SK-N-MC (cell line): ENCODE results near the gene CSF2.

ENCODE experiments used
- DNase-seq: peaks from one replicate; pipeline ENCODE4 v3.0.0-alpha.2; 2011; ENCODE audit warnings: low read depth, low spot score
- H3K27ac ChIP-seq: fragments of 200-600 bp; sonication (generic); 2 replicates; pipeline ENCODE4 v1.5.1; 2016; ENCODE audit warnings: mixed run types
- H3K36me3 ChIP-seq: fragments of 200-600 bp; sonication (generic); 2 replicates; pipeline ENCODE4 v1.6.1; 2017; ENCODE audit warnings: antibody characterized with exemption, low read length, mixed read lengths; ENCODE audit not compliant: insufficient read depth
- H3K4me3 ChIP-seq: fragments of 200-600 bp; sonication (generic); 2 replicates; pipeline ENCODE4 v1.5.1; 2016
- H3K9ac ChIP-seq: fragments of 200-600 bp; sonication (generic); 2 replicates; pipeline ENCODE4 v1.8.0; 2017; ENCODE audit warnings: mixed run types, mixed read lengths; ENCODE audit not compliant: insufficient read length
- H3K9me3 ChIP-seq: fragments of 200-600 bp; sonication (generic); 2 replicates; pipeline ENCODE4 v1.6.1; 2017; ENCODE audit warnings: low read depth, mild to moderate bottlenecking, antibody characterized with exemption, low read length, moderate library complexity, mixed read lengths
- EZH2 ChIP-seq: fragments of 200-600 bp; sonication (generic); IDR thresholded peaks from one replicate; pipeline ENCODE4 v1.6.1; 2017; ENCODE audit warnings: antibody characterized with exemption
- FOXP2 ChIP-seq: optimal IDR thresholded peaks from 2 replicates; pipeline ENCODE3; 2011; ENCODE audit warnings: mild to moderate bottlenecking, moderate library complexity; ENCODE audit not compliant: insufficient read depth; ENCODE audit errors: extremely low read length, control extremely low read depth
- POLR2AphosphoS5 ChIP-seq: IDR thresholded peaks from 2 replicates; pipeline ENCODE4 v1.6.1; 2012; ENCODE audit warnings: mild to moderate bottlenecking, low read depth, low read length, borderline replicate concordance

The CSF2 gene

GRCh38 chr5:132095424-132095972, 21.9 kb downstream of the CSF2 start:
- H3K9ac ChIP-seq, result no peak overlapping the region

GRCh38 chr5:132096904-132097303, 23.3 kb downstream of the CSF2 start:
- Histone ChIP-seq H3K9ac (no peak overlapping the region), H3K36me3 (no peaks in the 10 kb centered on the region), H3K4me3 (no peak overlapping the region), H3K9me3 (no peaks in the 10 kb centered on the region), H3K27ac (no peak overlapping the region)
- no peak for DNase-seq
- TF ChIP-seq EZH2 (no peak), POLR2AphosphoS5 (no peak), FOXP2 (no peak)

More at GRCh38 chr5:132095424-132095972, 21.9 kb downstream of the CSF2 start:
- Histone ChIP-seq H3K9me3 (no peaks in the 10 kb centered on the region), H3K36me3 (no peaks in the 10 kb centered on the region), H3K27ac (no peak overlapping the region), H3K4me3 (no peak overlapping the region)
- DNase-seq, result no peak
- TF ChIP-seq FOXP2 (no peak), POLR2AphosphoS5 (no peak), EZH2 (no peak)

GRCh38 chr5:132098151-132098594, 24.6 kb downstream of the CSF2 start:
- no peak overlapping the region for H3K9ac ChIP-seq
- H3K27ac ChIP-seq, result no peak overlapping the region
- no peaks in the 10 kb centered on the region for H3K36me3 ChIP-seq
- H3K4me3 ChIP-seq, result no peak overlapping the region
- DNase-seq, result no peak
- no peak for TF ChIP-seq POLR2AphosphoS5
- TF ChIP-seq EZH2, result no peak
- TF ChIP-seq FOXP2, result no peak
- H3K9me3 ChIP-seq, result no peaks in the 10 kb centered on the region

GRCh38 chr5:132098621-132099020, 25.0 kb downstream of the CSF2 start:
- Histone ChIP-seq H3K36me3 (no peaks in the 10 kb centered on the region), H3K27ac (no peak overlapping the region), H3K4me3 (no peak overlapping the region), H3K9ac (no peak overlapping the region), H3K9me3 (no peaks in the 10 kb centered on the region)
- DNase-seq, result no peak
- no peak for TF ChIP-seq EZH2
- TF ChIP-seq FOXP2, result no peak
- no peak for TF ChIP-seq POLR2AphosphoS5

- TF ChIP-seq POLR2AphosphoS5 (no peak), EZH2 (no peak), FOXP2 (no peak)
- Histone ChIP-seq H3K27ac (no peak overlapping the region), H3K4me3 (no peak overlapping the region), H3K9me3 (no peaks in the 10 kb centered on the region), H3K36me3 (no peaks in the 10 kb centered on the region), H3K9ac (no peak overlapping the region)
- DNase-seq, result no peak
These were observed 25.6 kb downstream of the CSF2 start for GRCh38 chr5:132099076-132099748.

- H3K9me3 ChIP-seq, result no peaks in the 10 kb centered on the region
- no peak for DNase-seq
- H3K9ac ChIP-seq, result no peak overlapping the region
- no peak overlapping the region for H3K4me3 ChIP-seq
- no peak for TF ChIP-seq FOXP2
- TF ChIP-seq EZH2, result no peak
- TF ChIP-seq POLR2AphosphoS5, result no peak
- H3K27ac ChIP-seq, result no peak overlapping the region
- H3K36me3 ChIP-seq, result no peaks in the 10 kb centered on the region
These were observed 26.3 kb downstream of the CSF2 start for GRCh38 chr5:132099905-132100304.

GRCh38 chr5:132100672-132101261, 27.2 kb downstream of the CSF2 start:
- H3K9me3 ChIP-seq, result no peaks in the 10 kb centered on the region
- no peak overlapping the region for H3K27ac ChIP-seq
- TF ChIP-seq POLR2AphosphoS5 (no peak), FOXP2 (no peak), EZH2 (no peak)
- no peak for DNase-seq
- H3K36me3 ChIP-seq, result no peaks in the 10 kb centered on the region
- no peak overlapping the region for H3K9ac ChIP-seq
- H3K4me3 ChIP-seq, result no peak overlapping the region

GRCh38 chr5:132101385-132101880, 27.8 kb downstream of the CSF2 start:
- no peak overlapping the region for H3K9ac ChIP-seq
- no peak for DNase-seq
- H3K9me3 ChIP-seq, result no peaks in the 10 kb centered on the region
- H3K27ac ChIP-seq, result no peak overlapping the region
- no peaks in the 10 kb centered on the region for H3K36me3 ChIP-seq
- no peak for TF ChIP-seq FOXP2
- no peak for TF ChIP-seq POLR2AphosphoS5
- no peak for TF ChIP-seq EZH2
- H3K4me3 ChIP-seq, result no peak overlapping the region
